ENCODE results near the gene DUSP21. TPM values are rescaled to one million over a fixed set of nuclear protein-coding genes. Genes with fewer than 3 reads are reported as not detected.

Gene DUSP21
- total and polyA plus RNA-seq, 10 of the 15 experiments (the other 5 are each of a cell fraction or from before 2014, with no cell fraction given), result not detected

DNA sequence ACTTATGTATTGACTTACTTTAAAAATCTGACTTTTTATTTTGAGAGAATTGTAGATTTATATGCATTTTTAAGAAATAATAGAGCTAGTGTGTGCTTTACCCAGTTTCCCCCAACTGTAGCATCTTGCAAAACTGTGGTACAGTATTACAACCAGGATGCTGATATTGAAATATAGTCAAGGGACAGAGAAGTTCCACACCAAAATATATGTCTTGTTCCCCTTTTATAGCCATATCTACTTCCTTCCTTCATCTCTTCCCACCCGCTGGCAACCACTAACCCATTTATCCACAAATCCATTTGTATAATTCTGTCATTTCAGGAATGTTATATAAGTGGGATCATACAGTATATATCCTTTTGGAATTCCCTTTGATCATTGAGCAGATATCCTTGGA lies 46.0 kb downstream of the DUSP21 start:
- Histone ChIP-seq H3K4me1 (ENCODE audit: control insufficient read depth, insufficient read depth, low read length) (no peaks in the 10 kb centered on the region), H3K27ac (ENCODE audit: control insufficient read depth, insufficient read depth) (no peak overlapping the region), H3K9ac (ENCODE audit: control insufficient read depth, insufficient read depth, low read length) (no peak overlapping the region), H2AFZ (ENCODE audit: control insufficient read depth, low read depth, low read length) (no peak overlapping the region), H3K4me2 (ENCODE audit: control insufficient read depth, insufficient read depth) (no peak overlapping the region), H3K79me2 (ENCODE audit: control insufficient read depth, insufficient read depth, low read length) (peaks cover 77% of the 10 kb centered on the region), H4K20me1 (ENCODE audit: control insufficient read depth, insufficient read depth) (no peaks in the 10 kb centered on the region), H3K27me3 (replicated peaks in 1 of 2; ENCODE audit: control insufficient read depth in 2 of 2, insufficient read depth in 2 of 2, low read length in 1 of 2) (no peaks in the 10 kb centered on the region), H3K36me3 (ENCODE audit: control insufficient read depth in 2 of 2, insufficient read depth in 2 of 2, low read length in 1 of 2) (no peaks in the 10 kb centered on the region), H3K4me3 (no peak overlapping the region), H3K9me3 (replicated peaks; ENCODE audit: control insufficient read depth, insufficient read depth, low read length) (no peaks in the 10 kb centered on the region; the same call in 2 of the 3 replicates)
- ChIA-PET CTCF (interaction anchor here (1.0 kb wide), 1 partner anchor 14 kb away, joined by 3 read pairs; no protein-coding TSS in a partner anchor), SMC1A (ENCODE audit: uncharacterized antibody, unreplicated experiment) (interaction anchor here (2.5 kb wide), 1 partner anchor 9 kb away, joined by 11 read pairs; no protein-coding TSS in a partner anchor), RAD21 (ENCODE audit: unreplicated experiment) (interaction anchor here (0.7 kb wide), 1 partner anchor 9 kb away, joined by 3 read pairs; no protein-coding TSS in a partner anchor), POLR2A (no interaction called here)
- ATAC-seq, result peak; percentile 21; the same call in 1 of the 3 replicates
- intact Hi-C loops (cut with micrococcal nuclease; ENCODE audit: unreplicated experiment), result no loop called here
- FAIRE-seq, result no peak
- no peak for DNase-seq (ENCODE audit: low read depth, low spot score)
- WGBS (ENCODE audit: insufficient coverage, insufficient replicate concordance, low lambda C conversion rate, missing lambda C conversion rate), result 36% methylated on average over 1 of the region's 1 CpG
- BruUV-seq (replicated peaks), result TSS peak; percentile 23
- TF ChIP-seq MXI1 (IDR thresholded peaks at IDR 0.05; ENCODE audit: low read depth, low read length) (no peak), SRF (IDR thresholded peaks at IDR 0.05; ENCODE audit: low read depth in 2 of 2, low read length in 2 of 2) (no peak), FOXM1 (IDR thresholded peaks at IDR 0.05; ENCODE audit: low read depth, low read length) (no peak), BCL11A (IDR thresholded peaks at IDR 0.05; ENCODE audit: low read depth, low read length) (no peak), LARP7 (IDR thresholded peaks at IDR 0.05) (no peak), NFYA (IDR thresholded peaks at IDR 0.05; ENCODE audit: borderline replicate concordance, low read depth, low read length) (no peak), BRCA1 (IDR thresholded peaks at IDR 0.05; ENCODE audit: low read depth, low read length) (no peak), SMARCA5 (IDR thresholded peaks at IDR 0.05) (no peak), EP300 (IDR thresholded peaks at IDR 0.05; ENCODE audit: borderline replicate concordance in 1 of 2, control insufficient read depth in 1 of 2, low read depth in 2 of 2, low read length in 2 of 2) (no peak), RBBP5 (conservative IDR thresholded peaks at IDR 0.05) (no peak), JUNB (IDR thresholded peaks at IDR 0.05) (no peak), SUPT20H (IDR thresholded peaks at IDR 0.05; ENCODE audit: borderline replicate concordance, control insufficient read depth, low read depth, low read length) (no peak)
- TF ChIP-seq, protein P1, sequence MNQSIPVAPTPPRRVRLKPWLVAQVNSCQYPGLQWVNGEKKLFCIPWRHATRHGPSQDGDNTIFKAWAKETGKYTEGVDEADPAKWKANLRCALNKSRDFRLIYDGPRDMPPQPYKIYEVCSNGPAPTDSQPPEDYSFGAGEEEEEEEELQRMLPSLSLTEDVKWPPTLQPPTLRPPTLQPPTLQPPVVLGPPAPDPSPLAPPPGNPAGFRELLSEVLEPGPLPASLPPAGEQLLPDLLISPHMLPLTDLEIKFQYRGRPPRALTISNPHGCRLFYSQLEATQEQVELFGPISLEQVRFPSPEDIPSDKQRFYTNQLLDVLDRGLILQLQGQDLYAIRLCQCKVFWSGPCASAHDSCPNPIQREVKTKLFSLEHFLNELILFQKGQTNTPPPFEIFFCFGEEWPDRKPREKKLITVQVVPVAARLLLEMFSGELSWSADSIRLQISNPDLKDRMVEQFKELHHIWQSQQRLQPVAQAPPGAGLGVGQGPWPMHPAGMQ (IDR thresholded peaks at IDR 0.05; ENCODE audit: borderline replicate concordance), result no peak
- TF ChIP-seq, protein P2, sequence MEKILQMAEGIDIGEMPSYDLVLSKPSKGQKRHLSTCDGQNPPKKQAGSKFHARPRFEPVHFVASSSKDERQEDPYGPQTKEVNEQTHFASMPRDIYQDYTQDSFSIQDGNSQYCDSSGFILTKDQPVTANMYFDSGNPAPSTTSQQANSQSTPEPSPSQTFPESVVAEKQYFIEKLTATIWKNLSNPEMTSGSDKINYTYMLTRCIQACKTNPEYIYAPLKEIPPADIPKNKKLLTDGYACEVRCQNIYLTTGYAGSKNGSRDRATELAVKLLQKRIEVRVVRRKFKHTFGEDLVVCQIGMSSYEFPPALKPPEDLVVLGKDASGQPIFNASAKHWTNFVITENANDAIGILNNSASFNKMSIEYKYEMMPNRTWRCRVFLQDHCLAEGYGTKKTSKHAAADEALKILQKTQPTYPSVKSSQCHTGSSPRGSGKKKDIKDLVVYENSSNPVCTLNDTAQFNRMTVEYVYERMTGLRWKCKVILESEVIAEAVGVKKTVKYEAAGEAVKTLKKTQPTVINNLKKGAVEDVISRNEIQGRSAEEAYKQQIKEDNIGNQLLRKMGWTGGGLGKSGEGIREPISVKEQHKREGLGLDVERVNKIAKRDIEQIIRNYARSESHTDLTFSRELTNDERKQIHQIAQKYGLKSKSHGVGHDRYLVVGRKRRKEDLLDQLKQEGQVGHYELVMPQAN (conservative IDR thresholded peaks at IDR 0.05), result no peak
- TF ChIP-seq, protein P3, sequence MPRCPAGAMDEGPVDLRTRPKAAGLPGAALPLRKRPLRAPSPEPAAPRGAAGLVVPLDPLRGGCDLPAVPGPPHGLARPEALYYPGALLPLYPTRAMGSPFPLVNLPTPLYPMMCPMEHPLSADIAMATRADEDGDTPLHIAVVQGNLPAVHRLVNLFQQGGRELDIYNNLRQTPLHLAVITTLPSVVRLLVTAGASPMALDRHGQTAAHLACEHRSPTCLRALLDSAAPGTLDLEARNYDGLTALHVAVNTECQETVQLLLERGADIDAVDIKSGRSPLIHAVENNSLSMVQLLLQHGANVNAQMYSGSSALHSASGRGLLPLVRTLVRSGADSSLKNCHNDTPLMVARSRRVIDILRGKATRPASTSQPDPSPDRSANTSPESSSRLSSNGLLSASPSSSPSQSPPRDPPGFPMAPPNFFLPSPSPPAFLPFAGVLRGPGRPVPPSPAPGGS (IDR thresholded peaks at IDR 0.05; ENCODE audit: borderline replicate concordance, insufficient read depth, low read depth, low read length, poor library complexity, severe bottlenecking), result no peak
- in situ Hi-C loops (cut with MboI), result loop anchor here (25.0 kb wide), 2 partner anchors 172 to 872 kb away; no protein-coding TSS in a partner anchor
